ENCODE data around the gene KCTD19.

DNA sequence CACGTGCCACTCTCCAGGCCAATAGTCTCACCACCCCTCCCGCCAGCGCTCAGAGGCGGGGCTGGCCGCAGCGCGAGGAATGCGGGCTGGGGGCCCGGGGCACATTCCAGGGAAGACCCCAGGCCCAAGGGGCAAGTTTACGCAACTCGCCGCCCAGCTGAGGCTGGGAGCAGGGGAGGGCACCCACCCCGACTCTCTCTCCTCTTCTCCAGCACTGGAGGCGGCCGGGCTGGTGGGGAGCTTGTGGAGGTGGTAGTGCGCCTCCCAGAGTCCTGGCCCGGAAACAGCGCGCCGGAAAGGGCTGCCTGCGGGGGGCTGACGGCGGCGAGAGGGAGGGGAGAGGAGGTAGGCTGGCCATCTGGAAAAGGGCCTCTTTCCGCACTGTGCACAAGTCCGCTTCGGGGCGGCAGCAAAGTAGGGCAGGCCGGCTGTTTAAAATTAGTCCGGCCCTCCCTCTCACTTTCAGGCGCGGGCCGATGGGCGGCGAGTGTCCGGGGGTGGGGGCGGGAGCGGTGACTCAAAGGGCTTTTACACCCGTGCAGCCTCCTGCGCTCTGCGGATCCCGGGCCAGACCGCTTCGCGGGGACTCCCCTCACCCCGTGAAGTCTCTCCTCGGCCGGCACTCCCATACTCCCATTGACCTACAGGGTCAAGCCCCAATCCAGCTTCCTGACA, 80.3 kb downstream of the KCTD19 start:
- TF ChIP-seq GATA2 (IDR thresholded peaks at IDR 0.05; ENCODE audit: low read depth, low read length) (no peak), GATA3 (IDR thresholded peaks at IDR 0.05; ENCODE audit: low read depth, low read length) (no peak)

Measured in SH-SY5Y (cell line).